Measurements from ENCODE around the gene P2RX3.

The P2RX3 gene

DNA sequence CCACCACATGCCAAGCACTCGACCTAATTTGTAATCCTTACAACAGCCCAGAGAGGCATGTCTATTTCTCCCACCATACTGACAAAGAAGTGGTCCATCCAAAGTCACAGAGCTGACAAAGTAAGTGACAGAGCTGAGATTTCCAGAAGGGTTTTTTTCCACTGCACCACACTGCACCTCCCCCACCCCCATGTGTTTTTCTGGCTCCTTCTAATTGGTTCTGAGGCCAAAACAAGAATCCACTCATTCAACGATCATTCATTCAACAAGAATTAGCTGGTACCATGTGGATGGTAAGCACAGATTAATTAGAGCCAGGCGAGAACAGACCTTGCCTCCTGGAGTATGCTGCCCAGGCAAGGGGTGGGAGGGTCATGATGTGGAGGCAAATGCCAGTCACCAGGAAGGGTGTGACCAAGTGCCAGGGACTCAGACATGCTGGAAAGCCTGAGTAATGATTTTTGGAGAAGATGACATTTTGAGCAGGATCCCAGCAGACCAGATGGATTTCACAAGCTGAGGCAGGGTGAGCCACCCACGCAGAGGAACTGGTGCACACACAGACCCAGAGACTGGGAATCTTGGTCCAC is 67.2 kb downstream of the P2RX3 start:
- TF ChIP-seq, protein P1, sequence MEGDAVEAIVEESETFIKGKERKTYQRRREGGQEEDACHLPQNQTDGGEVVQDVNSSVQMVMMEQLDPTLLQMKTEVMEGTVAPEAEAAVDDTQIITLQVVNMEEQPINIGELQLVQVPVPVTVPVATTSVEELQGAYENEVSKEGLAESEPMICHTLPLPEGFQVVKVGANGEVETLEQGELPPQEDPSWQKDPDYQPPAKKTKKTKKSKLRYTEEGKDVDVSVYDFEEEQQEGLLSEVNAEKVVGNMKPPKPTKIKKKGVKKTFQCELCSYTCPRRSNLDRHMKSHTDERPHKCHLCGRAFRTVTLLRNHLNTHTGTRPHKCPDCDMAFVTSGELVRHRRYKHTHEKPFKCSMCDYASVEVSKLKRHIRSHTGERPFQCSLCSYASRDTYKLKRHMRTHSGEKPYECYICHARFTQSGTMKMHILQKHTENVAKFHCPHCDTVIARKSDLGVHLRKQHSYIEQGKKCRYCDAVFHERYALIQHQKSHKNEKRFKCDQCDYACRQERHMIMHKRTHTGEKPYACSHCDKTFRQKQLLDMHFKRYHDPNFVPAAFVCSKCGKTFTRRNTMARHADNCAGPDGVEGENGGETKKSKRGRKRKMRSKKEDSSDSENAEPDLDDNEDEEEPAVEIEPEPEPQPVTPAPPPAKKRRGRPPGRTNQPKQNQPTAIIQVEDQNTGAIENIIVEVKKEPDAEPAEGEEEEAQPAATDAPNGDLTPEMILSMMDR (IDR thresholded peaks at IDR 0.05; ENCODE audit: insufficient read depth, low read depth, low read length, missing control alignments), result no peak
- no peak for DNase-seq (ENCODE audit: low read depth)
- H3K4me3 ChIP-seq (ENCODE audit: low read depth, low read length), result no peak overlapping the region

DNA sequence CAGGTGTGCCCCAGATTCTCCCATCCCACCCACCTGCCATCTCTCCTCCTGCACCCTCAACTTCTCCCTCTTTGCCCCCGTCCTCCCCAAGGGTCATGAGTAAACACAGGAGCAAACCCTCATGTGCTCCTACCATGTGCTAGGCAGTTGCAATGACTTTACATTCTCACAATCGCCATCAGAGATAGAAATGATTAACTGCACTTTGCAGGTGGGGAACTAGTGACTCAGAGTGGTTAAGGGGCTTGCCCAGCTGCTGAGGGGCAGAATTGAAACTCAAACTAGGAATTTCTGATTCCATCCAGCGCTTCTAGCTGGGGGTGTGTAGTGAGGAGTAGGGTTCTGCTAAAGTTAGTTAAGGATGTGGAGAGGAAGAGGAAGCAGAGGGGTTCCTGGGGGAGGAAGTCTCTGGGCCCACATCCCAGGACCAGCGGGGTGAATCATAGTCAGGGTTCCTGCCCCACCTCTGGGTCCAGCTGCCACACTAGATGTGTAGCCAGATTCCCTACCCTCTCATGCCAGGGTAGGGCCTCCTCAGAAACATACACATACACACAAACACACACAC is 68.3 kb downstream of the P2RX3 start:
- no peak overlapping the region for H3K4me3 ChIP-seq (ENCODE audit: low read depth, low read length)
- peak; percentile 58 for DNase-seq (ENCODE audit: low read depth)
- TF ChIP-seq, protein P1 (IDR thresholded peaks at IDR 0.05; ENCODE audit: insufficient read depth, low read depth, low read length, missing control alignments), result no peak

DNA sequence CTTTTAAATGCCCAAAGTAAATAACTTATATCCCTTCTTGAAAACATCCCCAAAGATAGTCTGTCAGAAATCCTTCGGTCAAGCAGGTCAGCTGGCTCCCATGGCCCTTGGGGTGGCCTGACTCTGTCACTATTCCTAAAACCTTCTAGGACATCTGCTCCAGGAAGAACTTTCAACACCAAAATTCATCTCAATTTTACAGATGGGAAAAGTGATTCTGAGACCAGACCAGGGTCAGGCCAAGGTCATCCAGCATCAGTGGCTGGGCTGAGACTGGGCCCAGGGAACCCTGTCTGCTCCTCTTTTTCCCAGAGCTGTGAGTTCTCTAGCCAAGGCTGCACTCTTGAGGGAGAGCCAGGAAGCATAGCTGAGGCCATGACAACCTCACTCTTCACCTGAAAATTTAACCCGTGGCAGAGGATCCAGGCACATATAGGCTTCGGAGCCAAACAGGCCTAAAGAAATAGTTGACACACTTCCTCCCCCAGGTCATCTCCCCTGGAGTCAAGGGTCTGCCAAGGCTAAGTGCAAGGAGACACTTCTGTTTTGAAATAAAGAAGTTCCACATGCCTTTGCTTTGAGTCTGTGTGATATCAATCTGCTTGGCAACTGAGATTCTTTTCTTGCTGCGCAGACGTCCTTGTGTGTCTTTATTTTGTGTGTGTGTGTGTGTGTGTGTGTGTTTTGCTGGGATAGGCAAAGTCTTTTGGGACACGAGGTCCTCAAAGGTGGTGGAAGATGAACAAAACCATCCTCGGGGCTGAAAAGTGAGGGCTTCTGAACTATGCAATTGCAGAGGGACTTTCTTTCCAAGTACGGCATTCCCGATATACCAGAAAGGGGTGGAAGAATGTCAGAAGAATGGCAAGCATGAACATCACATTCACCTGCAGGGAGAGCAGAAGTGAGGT is 69.1 kb downstream of the P2RX3 start:
- DNase-seq (ENCODE audit: low read depth), result no peak
- H3K4me3 ChIP-seq (ENCODE audit: low read depth, low read length), result no peak overlapping the region
- TF ChIP-seq, protein P1 (IDR thresholded peaks at IDR 0.05; ENCODE audit: insufficient read depth, low read depth, low read length, missing control alignments), result no peak

DNA sequence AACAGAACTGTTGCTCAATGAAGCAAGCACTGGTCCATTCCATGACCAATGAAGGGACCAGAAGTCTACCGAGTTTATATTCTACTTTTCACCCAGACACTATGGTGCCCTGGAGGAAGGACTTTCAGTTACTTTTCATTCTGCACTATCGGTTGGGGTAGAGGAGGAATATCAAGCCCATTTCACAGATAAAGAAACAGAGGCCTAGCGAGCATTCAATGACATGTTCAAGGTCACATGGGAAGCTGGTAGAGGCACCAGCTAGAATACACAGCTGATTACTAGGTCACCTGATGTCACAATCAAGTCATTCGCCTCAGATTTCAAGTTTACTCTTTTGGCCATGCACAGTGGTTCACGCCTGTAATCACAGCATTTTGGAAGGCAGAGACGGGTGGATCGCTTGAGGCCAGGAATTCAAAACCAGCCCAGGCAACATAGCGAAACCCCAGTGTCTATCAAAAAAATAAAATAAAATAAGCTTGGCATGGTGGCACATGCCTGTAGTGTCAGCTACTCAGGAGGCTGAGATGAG is 69.9 kb downstream of the P2RX3 start:
- TF ChIP-seq, protein P1 (IDR thresholded peaks at IDR 0.05; ENCODE audit: insufficient read depth, low read depth, low read length, missing control alignments), result no peak
- H3K4me3 ChIP-seq (ENCODE audit: low read depth, low read length), result no peak overlapping the region
- DNase-seq (ENCODE audit: low read depth), result no peak

DNA sequence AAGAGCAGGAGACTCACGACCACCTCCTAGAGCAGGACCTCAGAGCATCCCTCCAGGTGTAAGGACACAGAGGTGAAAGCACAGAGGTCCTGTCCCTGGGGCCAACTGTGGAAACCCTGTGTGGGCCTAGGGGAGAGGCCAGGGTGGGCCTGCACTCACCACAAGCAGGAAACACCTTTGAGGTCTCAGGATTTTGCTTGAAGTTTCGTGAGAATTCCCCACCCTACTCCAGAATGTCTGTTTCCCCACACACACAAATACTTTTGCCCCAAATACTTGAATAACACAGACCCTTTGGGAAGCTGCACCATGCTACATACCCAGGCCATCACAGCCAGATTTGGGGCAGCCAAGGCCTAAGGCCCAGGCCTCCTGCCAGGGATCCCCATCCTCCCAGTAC is 70.6 kb downstream of the P2RX3 start:
- TF ChIP-seq, protein P1 (IDR thresholded peaks at IDR 0.05; ENCODE audit: insufficient read depth, low read depth, low read length, missing control alignments), result no peak
- no peak for DNase-seq (ENCODE audit: low read depth)

DNA sequence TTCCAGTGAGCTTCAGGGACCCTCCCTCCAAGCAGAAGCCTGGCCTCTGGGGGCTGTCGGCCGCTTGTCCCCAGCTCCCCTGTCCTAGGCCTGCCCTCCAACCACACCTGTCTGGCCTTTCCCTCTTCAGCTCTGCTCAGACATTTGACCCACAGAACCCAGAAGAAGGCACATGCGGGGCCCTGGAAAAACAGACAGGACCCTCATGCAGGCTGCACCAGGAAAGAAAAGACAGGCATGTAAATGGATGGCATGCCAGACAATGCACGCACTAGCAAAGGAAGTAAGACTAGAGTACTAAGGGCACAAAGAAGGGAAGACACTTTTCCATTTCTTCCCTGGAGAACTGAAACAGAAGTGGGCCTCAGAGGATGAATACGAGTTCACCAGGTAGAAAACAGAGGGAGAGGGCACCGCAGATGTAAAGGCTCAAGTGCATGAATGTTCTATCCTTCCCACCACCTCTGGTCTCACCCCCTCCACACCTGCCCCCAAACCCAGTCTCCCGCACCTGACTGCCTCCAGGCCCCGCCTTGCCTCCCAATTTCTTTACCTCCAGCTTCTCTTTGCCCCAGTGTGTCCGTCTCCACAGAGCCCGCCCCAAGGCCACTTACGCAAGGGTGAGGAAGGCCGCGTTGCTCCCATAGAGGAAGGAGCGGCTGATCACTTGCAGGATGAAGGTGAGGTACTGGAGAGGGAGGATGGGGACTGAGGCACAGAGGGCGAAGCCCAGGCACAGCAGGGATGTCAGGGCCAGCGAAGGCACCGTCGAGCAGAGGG is 71.4 kb downstream of the P2RX3 start:
- TF ChIP-seq, protein P1 (IDR thresholded peaks at IDR 0.05; ENCODE audit: insufficient read depth, low read depth, low read length, missing control alignments), result no peak
- no peak for DNase-seq (ENCODE audit: low read depth)
- H3K4me3 ChIP-seq (ENCODE audit: low read depth, low read length), result no peak overlapping the region

More for the DNA sequence above, 70.6 kb downstream of the P2RX3 start:
- H3K4me3 ChIP-seq (ENCODE audit: low read depth, low read length), result no peak overlapping the region

Data from GM12865 (cell line).